ENCODE measurements around the gene TPSD1.

The TPSD1 gene

GRCh38 chr16:1299012-1299867, 43.4 kb downstream of the TPSD1 start:
- no peak for DNase-seq (ENCODE audit: low read depth, low spot score)

- no peak for DNase-seq (ENCODE audit: low read depth, low spot score)
These were observed 44.0 kb downstream of the TPSD1 start for GRCh38 chr16:1299868-1300203.

GRCh38 chr16:1300664-1301476, 45.0 kb downstream of the TPSD1 start:
- peak; percentile 78 for DNase-seq (ENCODE audit: low read depth, low spot score)

GRCh38 chr16:1301562-1301961, 45.7 kb downstream of the TPSD1 start:
- no peak for DNase-seq (ENCODE audit: low read depth, low spot score)

GRCh38 chr16:1305823-1306222, 50.0 kb downstream of the TPSD1 start:
- DNase-seq (ENCODE audit: low read depth, low spot score) = no peak

GRCh38 chr16:1306334-1306733, 50.5 kb downstream of the TPSD1 start:
- no peak for DNase-seq (ENCODE audit: low read depth, low spot score)

- DNase-seq (ENCODE audit: low read depth, low spot score) = no peak
These were observed 52.4 kb downstream of the TPSD1 start for GRCh38 chr16:1308036-1308976.

Data from astrocyte of the hippocampus (primary cell).